Breast epithelium (tissue), 4 donors: ENCODE measurements around the gene RDH13. TPM values are rescaled to one million over a fixed set of nuclear protein-coding genes. Genes with fewer than 3 reads are reported as not detected.

Source experiments
- DNase-seq, 2 donors: peaks; one replicate each; pipeline ENCODE4 v3.0.0-alpha.2; 2019; ENCODE audit warnings: low spot score in 2 of 2
- H3K27ac ChIP-seq, 2 donors: fragments of 200-600 bp; sonication (generic) in 1 of 2; one replicate each; pipeline ENCODE4 v1.5.1; 2016 to 2019; ENCODE audit warnings: mild to moderate bottlenecking in 1 of 2
- H3K27me3 ChIP-seq, 2 donors: fragments of 200-600 bp; sonication (generic) in 1 of 2; one replicate each; pipeline versions ENCODE4 v1.5.1 to v1.6.0; 2017 to 2019; ENCODE audit warnings: control low read depth in 1 of 2, mild to moderate bottlenecking in 1 of 2
- H3K36me3 ChIP-seq: fragments of 200-600 bp; one replicate; pipeline ENCODE4 v1.5.1; 2019
- H3K4me1 ChIP-seq, 2 donors: fragments of 200-600 bp; sonication (generic); one replicate each; pipeline ENCODE4 v1.5.1; 2016 to 2019; ENCODE audit warnings: control low read depth in 1 of 2
- H3K4me3 ChIP-seq, 3 donors: fragments of 200-600 bp; sonication (generic); 1 replicate in 2 of 3; 2 replicates in 1 of 3; pipeline ENCODE4 v1.5.1; 2016 to 2019; ENCODE audit warnings: mild to moderate bottlenecking in 3 of 3, moderate library complexity in 2 of 3
- H3K9me3 ChIP-seq, 2 donors: fragments of 200-600 bp; sonication (generic) in 1 of 2; one replicate each; pipeline ENCODE4 v1.5.1; 2016 to 2019; ENCODE audit warnings: control low read depth in 1 of 2
- CTCF ChIP-seq, 3 donors: fragments of 450-650 bp; IDR thresholded peaks; one replicate each; pipeline ENCODE4 v1.5.1; 2016 to 2017; ENCODE audit warnings: antibody characterized with exemption in 3 of 3, mild to moderate bottlenecking in 3 of 3, moderate library complexity in 3 of 3
- POLR2A ChIP-seq: fragments of 450-650 bp; IDR thresholded peaks from one replicate; pipeline ENCODE4 v1.6.1; 2016; ENCODE audit warnings: antibody characterized with exemption, mild to moderate bottlenecking, moderate library complexity
- POLR2AphosphoS5 ChIP-seq, 3 donors: sonication (generic); formaldehyde crosslinking; IDR thresholded peaks; one replicate each; pipeline ENCODE4 v1.6.1; 2017; ENCODE audit warnings: antibody characterized with exemption in 3 of 3
- intact Hi-C: fragments of 100-400 bp; cut with DNase I; formaldehyde crosslinking; loops from one replicate; pipeline ENCODE4 v1.15.1; 2023; ENCODE audit warnings: low total_unique reads
- total RNA-seq, 3 donors: library from RNA; depleted of rRNA; stranded (reverse); fragments of >200 nt; gene quantifications; one replicate each; pipeline ENCODE4 v1.1.0, GENCODE V29; 2016

Gene RDH13
- total RNA-seq, 3 donors from 2014 or later, result 11.4 to 33.4 (median 22.3) TPM

- peaks cover 4 to 17% of the 10 kb centered on the region in 2 donors for H3K27me3 ChIP-seq
- H3K36me3 ChIP-seq, result no peaks in the 10 kb centered on the region
- H3K9me3 ChIP-seq, result no peaks in the 10 kb centered on the region
- DNase-seq, result no peak
- peak overlapping the region in 2 of 3 donors; percentile 59 to 77 for H3K4me3 ChIP-seq
- TF ChIP-seq CTCF (IDR thresholded peaks at IDR 0.05), result no peak
- no peak for TF ChIP-seq POLR2AphosphoS5 (IDR thresholded peaks at IDR 0.05)
- TF ChIP-seq POLR2A, result no peak
- intact Hi-C loops, result no loop called here
- no peaks in the 10 kb centered on the region for H3K4me1 ChIP-seq
- H3K27ac ChIP-seq, result peak overlapping the region in 1 of 2 donors; percentile 79
Measured at GRCh38 chr19:55079400-55080038, 16.6 kb upstream of the RDH13 start.

- no peak for DNase-seq
- H3K36me3 ChIP-seq, result no peaks in the 10 kb centered on the region
- intact Hi-C loops, result no loop called here
- TF ChIP-seq POLR2AphosphoS5 (IDR thresholded peaks at IDR 0.05) (no peak), POLR2A (no peak), CTCF (IDR thresholded peaks at IDR 0.05) (no peak)
- no peak overlapping the region for H3K27ac ChIP-seq
- no peak overlapping the region for H3K4me3 ChIP-seq
- peaks cover 4 to 17% of the 10 kb centered on the region in 2 donors for H3K27me3 ChIP-seq
- no peaks in the 10 kb centered on the region for H3K9me3 ChIP-seq
- H3K4me1 ChIP-seq, result no peaks in the 10 kb centered on the region
Measured at GRCh38 chr19:55078996-55079395, 16.0 kb upstream of the RDH13 start.

- H3K9me3 ChIP-seq, result no peaks in the 10 kb centered on the region
- intact Hi-C loops, result no loop called here
- no peaks in the 10 kb centered on the region for H3K4me1 ChIP-seq
- no peak for TF ChIP-seq CTCF (IDR thresholded peaks at IDR 0.05)
- H3K36me3 ChIP-seq, result no peaks in the 10 kb centered on the region
- H3K4me3 ChIP-seq, result no peak overlapping the region
- DNase-seq, result no peak
- peaks cover under 1 to 2% of the 10 kb centered on the region in 2 donors for H3K27me3 ChIP-seq
- no peak overlapping the region for H3K27ac ChIP-seq
Measured at GRCh38 chr19:55077106-55077505, 14.2 kb upstream of the RDH13 start.

- H3K4me3 ChIP-seq, result peak overlapping the region in 2 of 3 donors; percentile 44 to 65
- no peak for TF ChIP-seq CTCF (IDR thresholded peaks at IDR 0.05)
- no peak for TF ChIP-seq POLR2AphosphoS5 (IDR thresholded peaks at IDR 0.05)
- TF ChIP-seq POLR2A, result no peak
- no peak for DNase-seq
- intact Hi-C loops, result no loop called here
- no peaks in the 10 kb centered on the region for H3K36me3 ChIP-seq
- no peaks in the 10 kb centered on the region for H3K4me1 ChIP-seq
- peak overlapping the region; percentile 78 to 84 for H3K27ac ChIP-seq
- no peaks in the 10 kb centered on the region for H3K9me3 ChIP-seq
- H3K27me3 ChIP-seq, result no peaks in the 10 kb centered on the region
Measured at GRCh38 chr19:55076321-55076720, 13.4 kb upstream of the RDH13 start.

- H3K27me3 ChIP-seq, result no peaks in the 10 kb centered on the region
- peak within 1 kb of the TSS in 2 of 3 donors; percentile 44 to 65 for H3K4me3 ChIP-seq
- DNase-seq, result peak; percentile 76 to 79
- peak within 1 kb of the TSS; percentile 78 to 84 for H3K27ac ChIP-seq
- H3K36me3 ChIP-seq, result no peaks in the 10 kb centered on the region
- no peaks in the 10 kb centered on the region for H3K9me3 ChIP-seq
- TF ChIP-seq POLR2A (no peak), CTCF (IDR thresholded peaks at IDR 0.05) (no peak), POLR2AphosphoS5 (IDR thresholded peaks at IDR 0.05) (peak in 1 of 3 donors; percentile 43)
- intact Hi-C loops, result no loop called here
- H3K4me1 ChIP-seq, result no peaks in the 10 kb centered on the region
Measured at GRCh38 chr19:55075371-55075998, 12.5 kb upstream of the RDH13 start, which contains the start of gene EPS8L1. TSS of gene EPS8L1 (plus strand) at chr19:55075869. CDS start at chr19:55076445, 576 bp downstream.
